Kidney epithelial cell (primary cell): ENCODE data around the gene RPL10. TPM values are rescaled to one million over a fixed set of nuclear protein-coding genes. Genes with fewer than 3 reads are reported as not detected.

ENCODE experiments used
- DNase-seq: peaks from one replicate; pipeline ENCODE4 v3.0.0-alpha.2; 2010; ENCODE audit warnings: low read depth
- H3K27me3 ChIP-seq: 2 replicates; pipeline ENCODE4 v1.6.0; 2011; ENCODE audit warnings: low read length; ENCODE audit not compliant: control insufficient read depth, insufficient read depth
- H3K36me3 ChIP-seq: 2 replicates; pipeline ENCODE4 v1.5.1; 2011; ENCODE audit warnings: low read length; ENCODE audit not compliant: control insufficient read depth, insufficient read depth
- H3K4me3 ChIP-seq: 2 replicates; pipeline ENCODE4 v1.5.1; 2011; ENCODE audit warnings: low read depth, mild to moderate bottlenecking, control low read depth, low read length
- total RNA-seq: library from RNA; depleted of rRNA; stranded (reverse); fragments of >200 nt; gene quantifications from 2 replicates; pipeline ENCODE4 v1.2.3, GENCODE V29; 2015
- TF ChIP-seq, protein P1 (sequence below): IDR thresholded peaks from 2 replicates; pipeline ENCODE4 v1.5.1; 2011; ENCODE audit warnings: mild to moderate bottlenecking, moderate library complexity, low read length, control low read depth, inconsistent platforms; ENCODE audit not compliant: insufficient read depth, poor library complexity, severe bottlenecking

The RPL10 gene
- total RNA-seq, 1 donor from 2014 or later, result 8,307 TPM

DNA sequence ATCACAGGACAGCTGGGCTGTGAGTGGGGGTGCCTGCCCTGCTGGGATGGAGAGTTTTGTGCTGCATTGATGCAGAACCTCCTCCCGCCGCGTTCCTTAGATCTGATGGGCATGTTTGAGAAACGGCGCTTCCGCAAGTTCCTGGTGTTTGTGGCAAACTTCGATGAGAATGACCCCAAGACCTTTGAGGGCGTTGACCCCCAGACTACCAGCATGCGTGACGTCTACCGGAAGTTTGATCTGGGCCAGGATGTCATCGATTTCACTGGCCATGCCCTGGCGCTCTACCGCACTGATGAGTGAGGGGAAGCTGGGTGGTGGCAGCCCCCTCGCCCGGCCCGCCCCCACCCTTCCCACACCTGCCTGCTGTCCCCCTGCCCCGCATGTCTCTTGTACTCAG lies 41.7 kb downstream of the RPL10 start:
- TF ChIP-seq, protein P1, sequence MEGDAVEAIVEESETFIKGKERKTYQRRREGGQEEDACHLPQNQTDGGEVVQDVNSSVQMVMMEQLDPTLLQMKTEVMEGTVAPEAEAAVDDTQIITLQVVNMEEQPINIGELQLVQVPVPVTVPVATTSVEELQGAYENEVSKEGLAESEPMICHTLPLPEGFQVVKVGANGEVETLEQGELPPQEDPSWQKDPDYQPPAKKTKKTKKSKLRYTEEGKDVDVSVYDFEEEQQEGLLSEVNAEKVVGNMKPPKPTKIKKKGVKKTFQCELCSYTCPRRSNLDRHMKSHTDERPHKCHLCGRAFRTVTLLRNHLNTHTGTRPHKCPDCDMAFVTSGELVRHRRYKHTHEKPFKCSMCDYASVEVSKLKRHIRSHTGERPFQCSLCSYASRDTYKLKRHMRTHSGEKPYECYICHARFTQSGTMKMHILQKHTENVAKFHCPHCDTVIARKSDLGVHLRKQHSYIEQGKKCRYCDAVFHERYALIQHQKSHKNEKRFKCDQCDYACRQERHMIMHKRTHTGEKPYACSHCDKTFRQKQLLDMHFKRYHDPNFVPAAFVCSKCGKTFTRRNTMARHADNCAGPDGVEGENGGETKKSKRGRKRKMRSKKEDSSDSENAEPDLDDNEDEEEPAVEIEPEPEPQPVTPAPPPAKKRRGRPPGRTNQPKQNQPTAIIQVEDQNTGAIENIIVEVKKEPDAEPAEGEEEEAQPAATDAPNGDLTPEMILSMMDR, result no peak
- no peak for DNase-seq
- no peaks in the 10 kb centered on the region for H3K36me3 ChIP-seq
- no peaks in the 10 kb centered on the region for H3K27me3 ChIP-seq
- no peak overlapping the region for H3K4me3 ChIP-seq

DNA sequence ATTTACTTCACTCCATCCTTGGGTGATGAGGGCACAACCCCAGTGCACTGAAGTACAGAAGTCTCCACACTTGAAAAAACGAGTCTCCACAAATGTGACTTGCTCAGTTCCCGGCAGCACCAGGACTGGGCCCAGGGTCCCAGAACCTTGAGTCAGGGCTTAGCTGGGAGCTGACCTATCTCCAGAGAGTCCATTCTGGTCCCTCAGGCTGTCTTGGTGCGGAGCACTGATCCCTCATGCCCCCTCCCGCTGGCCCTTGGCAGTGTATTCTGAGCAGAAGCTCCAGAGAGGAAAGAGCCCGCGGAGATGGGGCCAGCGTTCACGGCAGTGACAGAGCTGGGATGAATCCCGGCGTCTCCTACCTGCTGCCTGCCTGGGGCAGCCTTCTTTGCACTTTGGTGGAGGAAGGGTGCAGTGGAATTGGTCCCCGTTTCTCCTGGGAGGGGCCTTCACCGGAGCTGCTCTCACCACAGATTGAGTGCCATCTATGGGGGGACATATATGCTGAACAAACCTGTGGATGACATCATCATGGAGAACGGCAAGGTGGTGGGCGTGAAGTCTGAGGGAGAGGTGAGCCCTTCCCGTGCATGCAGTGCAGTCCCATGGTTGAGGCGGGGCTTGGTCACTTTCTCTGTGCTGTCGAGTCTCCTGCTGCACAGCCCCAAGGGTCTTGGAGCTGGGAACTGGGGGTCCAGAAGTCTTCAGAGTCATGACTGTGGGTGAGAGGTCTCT lies 42.6 kb downstream of the RPL10 start:
- no peaks in the 10 kb centered on the region for H3K27me3 ChIP-seq
- H3K36me3 ChIP-seq, result no peaks in the 10 kb centered on the region
- no peak overlapping the region for H3K4me3 ChIP-seq
- TF ChIP-seq, protein P1, result no peak
- DNase-seq, result no peak

DNA sequence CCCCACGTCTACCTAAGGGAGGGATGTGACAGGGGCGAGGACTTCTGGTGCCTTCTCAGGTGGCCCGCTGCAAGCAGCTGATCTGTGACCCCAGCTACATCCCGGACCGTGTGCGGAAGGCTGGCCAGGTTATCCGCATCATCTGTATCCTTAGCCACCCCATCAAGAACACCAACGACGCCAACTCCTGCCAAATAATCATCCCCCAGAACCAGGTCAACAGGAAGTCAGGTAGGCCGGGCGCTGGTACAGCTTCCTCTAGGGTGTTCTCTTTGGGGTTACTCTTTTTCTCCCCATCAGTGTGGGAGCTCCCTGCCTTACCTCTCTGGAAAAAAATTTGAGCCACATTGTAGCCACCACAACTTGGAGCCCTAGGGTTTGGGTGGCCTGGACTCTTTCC lies 43.4 kb downstream of the RPL10 start:
- Histone ChIP-seq H3K4me3 (no peak overlapping the region), H3K27me3 (no peaks in the 10 kb centered on the region), H3K36me3 (no peaks in the 10 kb centered on the region)
- TF ChIP-seq, protein P1, result no peak
- no peak for DNase-seq

DNA sequence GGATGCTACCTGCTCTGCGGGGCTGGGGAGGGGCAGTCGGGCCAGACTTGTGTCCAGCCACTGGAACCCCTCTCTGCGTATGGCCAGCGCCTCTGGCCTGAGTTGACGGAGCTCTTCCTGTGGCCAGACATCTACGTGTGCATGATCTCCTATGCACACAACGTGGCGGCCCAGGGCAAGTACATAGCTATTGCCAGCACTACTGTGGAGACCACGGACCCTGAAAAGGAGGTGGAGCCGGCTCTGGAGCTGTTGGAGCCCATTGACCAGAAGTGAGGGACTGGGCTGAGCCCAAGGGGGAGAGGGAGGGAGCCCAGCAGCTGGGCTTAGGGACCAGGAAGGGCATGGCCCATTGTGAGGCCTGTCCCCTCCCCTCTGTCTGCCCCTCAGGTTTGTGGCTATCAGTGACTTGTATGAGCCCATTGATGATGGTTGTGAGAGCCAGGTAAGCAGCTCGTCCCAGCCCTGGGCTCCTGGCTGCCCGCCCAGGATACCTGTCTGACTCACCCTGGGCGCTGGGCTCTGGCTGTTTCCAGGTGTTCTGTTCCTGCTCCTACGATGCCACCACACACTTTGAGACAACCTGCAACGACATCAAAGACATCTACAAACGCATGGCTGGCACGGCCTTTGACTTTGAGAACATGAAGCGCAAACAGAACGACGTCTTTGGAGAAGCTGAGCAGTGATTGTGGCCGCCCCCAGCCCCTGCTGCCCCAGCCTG lies 44.0 kb downstream of the RPL10 start:
- no peak overlapping the region for H3K4me3 ChIP-seq
- no peak for DNase-seq
- no peaks in the 10 kb centered on the region for H3K36me3 ChIP-seq
- TF ChIP-seq, protein P1, result no peak
- no peaks in the 10 kb centered on the region for H3K27me3 ChIP-seq

DNA sequence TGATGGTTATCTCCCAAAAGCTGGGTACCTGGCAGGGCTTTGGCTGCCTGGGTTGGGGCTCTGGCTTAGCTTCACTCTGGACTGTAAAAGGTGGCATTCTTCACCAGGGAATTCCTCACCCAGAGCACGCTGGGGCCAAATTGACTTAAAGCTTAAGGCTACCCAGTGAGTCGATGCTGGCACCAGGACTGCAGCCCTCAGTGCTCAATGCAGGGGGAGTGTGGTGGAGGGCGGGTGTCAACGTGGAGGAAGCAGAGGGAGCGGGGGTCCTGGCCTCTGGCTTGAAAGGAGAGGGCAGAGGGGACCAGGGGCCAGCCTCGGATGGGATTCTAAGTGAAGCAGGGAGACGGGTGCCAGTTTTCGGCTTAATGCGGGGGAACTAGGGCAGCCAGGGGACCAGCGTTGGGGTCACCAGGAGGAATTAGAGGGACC lies 45.3 kb downstream of the RPL10 start:
- TF ChIP-seq, protein P1, result no peak
- Histone ChIP-seq H3K4me3 (peak overlapping the region; percentile 21), H3K36me3 (no peaks in the 10 kb centered on the region), H3K27me3 (no peaks in the 10 kb centered on the region)
- no peak for DNase-seq
